ENCODE measurements around the gene NFE2L2.
"Not testable (repeated sequence)": the region's sequence is repeated elsewhere in the genome, so short reads cannot be mapped to it uniquely, and the experiment has no call there.

The NFE2L2 gene

DNA sequence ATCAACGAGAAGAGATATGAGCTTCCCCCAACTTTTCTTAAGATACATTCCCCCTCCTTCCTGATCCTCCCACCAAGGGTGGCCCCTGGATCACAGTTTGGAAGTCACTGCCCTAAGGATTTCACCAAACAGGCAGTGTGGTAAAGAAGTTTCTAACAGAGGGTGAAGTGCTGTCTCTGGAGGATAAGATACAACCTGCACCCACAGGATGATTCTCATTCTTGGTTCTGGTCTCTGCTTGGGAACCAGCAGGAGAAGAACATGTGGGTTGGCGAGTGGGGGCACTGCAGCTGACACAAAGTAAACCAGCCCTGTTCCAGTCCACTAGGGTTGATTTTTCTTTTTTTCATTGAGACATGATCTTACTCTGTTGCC lies 9.3 kb downstream of the NFE2L2 start:
- DNase-seq = no peak

GRCh38 chr2:177254433-177255226 lies 9.9 kb downstream of the NFE2L2 start:
- DNase-seq = no peak

GRCh38 chr2:177253704-177254103 lies 10.8 kb downstream of the NFE2L2 start:
- DNase-seq = no peak

- no peak for DNase-seq
Measured at GRCh38 chr2:177252808-177253531, 11.6 kb downstream of the NFE2L2 start.

- DNase-seq = no peak
Measured at GRCh38 chr2:177251165-177251542, 13.4 kb downstream of the NFE2L2 start.

- DNase-seq = no peak
Measured at GRCh38 chr2:177250461-177250860, 14.1 kb downstream of the NFE2L2 start.

DNA sequence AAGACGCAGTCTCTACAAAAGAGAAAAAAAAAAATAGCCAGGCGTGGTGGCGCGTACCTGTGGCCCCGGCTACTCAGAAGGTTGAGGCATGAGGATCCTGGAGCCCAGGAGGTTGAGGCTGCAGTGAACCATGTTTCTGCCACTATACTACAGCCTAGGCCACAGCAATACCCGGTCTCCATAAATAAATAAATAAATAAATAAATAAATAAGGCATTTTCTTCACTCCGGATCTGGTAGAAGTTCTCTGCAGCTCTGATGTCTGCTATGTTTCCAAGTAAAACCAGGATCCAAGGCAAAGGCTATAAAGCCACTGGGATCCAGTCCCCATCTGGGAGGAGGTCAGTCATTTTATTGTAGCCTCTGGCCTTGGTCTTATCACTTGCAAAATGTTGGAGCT lies 15.5 kb downstream of the NFE2L2 start:
- no peak for DNase-seq

- no peak for DNase-seq
Measured at GRCh38 chr2:177247693-177248262, 16.7 kb downstream of the NFE2L2 start.

DNA sequence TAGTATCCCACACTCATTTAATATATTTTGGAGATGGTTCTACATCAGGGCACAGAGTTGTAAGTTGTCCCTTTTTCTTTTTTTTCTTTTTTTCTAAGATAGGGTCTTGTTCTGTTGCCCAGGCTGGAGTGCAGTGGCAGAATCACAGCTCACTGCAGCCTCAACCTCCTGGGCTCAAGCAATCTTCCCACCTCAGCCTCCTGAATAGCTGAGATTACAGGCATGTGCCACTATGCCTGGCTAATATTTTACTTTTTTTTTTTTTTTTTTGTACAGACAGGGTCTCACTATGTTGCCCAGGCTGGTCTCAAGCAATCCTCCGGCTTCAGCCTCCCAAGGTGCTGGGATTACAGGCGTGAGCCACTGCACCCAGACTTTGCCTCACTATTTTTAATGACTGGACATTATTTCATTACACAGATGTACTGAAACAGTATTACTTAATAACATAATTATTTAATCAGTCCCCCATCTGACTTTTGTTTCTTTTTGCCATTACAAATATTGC lies 17.9 kb downstream of the NFE2L2 start:
- DNase-seq = not testable (repeated sequence)

DNA sequence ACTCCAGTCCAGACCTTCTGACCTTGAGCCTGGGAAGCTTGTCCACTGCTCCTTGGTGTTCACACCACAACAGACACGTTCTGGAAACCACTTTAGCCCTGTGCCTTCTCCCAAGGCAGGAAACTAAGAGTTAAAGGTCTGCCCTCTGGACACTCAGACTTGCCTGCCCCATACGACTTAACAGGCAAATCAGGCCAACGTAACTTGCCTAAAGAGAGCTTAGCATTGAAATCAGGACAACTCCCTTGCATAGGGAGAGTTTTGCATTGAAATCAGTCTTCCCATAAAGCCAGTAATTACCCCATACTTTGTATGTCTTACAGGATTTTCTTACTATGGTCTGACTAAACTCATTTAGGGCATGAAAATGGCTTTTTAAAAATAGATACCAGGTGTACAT lies 18.5 kb downstream of the NFE2L2 start:
- no peak for DNase-seq

- no peak for DNase-seq
Measured at GRCh38 chr2:177245010-177245422, 19.5 kb downstream of the NFE2L2 start.

GRCh38 chr2:177244244-177244771 lies 20.2 kb downstream of the NFE2L2 start:
- DNase-seq = no peak

- DNase-seq = no peak
Measured at GRCh38 chr2:177243476-177243875, 21.1 kb downstream of the NFE2L2 start.

DNA sequence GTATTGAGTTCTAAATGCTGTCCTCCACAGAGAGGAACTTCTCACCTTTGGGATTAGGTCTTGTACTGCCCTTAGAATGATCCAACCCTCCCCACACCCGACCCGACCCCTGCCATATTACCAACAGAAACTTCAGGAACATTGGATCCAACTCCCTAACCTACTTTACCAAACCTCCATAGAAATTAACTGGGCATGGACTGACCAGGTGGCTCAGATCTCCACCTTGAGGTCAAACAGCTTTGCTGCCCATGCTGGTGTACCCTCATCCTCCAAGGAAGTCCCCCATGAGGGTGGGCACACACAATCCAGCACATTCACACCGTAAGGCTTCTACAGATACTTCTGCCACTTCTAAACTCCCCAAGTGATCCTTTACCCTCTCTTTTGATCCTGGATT lies 21.5 kb downstream of the NFE2L2 start:
- DNase-seq = no peak

DNA sequence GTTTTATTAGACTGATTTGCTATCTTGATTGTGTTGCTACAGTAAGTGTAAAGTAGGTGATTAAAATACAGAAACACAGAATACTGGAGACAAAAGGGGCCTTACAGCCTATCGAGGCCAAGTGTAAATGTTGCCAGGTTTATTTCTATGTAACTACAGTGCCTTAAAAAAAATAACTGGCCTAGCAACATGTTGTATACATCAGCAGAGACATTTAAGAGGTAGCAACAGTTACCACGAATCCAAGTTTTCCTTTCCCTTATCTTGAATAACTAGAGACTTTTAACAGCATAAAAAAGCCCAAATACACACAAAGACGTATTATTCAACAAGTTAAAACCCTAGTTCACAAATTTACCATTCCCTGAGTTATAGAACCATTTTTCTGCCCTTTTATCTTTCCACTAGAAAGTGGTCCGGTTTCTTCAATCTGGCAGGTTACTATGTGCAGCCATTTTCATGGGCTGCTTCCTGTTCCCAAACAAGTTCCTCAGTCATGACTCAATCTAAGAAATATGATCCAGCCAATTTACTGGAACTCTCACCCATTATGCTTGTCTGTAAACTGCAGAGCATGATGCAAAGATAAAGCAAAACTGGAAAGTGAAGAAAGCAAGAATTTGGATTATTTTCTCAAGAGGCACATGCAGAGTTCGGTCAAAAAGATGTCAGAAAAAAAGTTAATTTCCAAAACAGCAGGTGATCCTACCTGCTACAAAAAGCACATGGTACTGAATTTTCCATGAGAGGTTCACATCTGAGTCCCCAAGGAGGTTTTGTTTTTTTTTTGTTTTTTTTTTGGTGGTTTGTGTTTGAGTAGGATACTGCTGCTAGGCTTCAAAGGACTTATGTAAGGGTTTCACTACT lies 22.2 kb downstream of the NFE2L2 start:
- DNase-seq = no peak

DNA sequence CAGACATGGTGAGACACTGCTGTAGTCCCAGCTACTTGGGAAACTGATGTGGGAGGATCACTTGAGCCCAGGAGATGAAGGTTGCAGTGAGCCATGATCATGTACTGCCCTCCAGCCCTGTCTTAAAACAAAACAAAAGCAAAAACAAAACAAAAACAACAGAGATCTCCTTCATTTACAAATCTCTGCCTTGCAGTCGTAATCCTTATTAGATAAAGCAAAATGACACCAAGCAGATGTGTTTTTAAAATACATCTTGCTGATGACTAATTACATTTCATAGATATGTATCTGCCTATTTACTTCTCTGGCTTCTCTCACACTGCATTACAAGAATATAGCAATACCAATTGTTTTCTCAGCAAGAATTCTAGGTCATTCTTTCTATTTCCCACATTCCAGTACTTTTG lies 22.8 kb downstream of the NFE2L2 start:
- no peak for DNase-seq

GRCh38 chr2:177239932-177240630 lies 24.4 kb downstream of the NFE2L2 start:
- no peak for DNase-seq

GRCh38 chr2:177239053-177239452 lies 25.5 kb downstream of the NFE2L2 start:
- no peak for DNase-seq

DNA sequence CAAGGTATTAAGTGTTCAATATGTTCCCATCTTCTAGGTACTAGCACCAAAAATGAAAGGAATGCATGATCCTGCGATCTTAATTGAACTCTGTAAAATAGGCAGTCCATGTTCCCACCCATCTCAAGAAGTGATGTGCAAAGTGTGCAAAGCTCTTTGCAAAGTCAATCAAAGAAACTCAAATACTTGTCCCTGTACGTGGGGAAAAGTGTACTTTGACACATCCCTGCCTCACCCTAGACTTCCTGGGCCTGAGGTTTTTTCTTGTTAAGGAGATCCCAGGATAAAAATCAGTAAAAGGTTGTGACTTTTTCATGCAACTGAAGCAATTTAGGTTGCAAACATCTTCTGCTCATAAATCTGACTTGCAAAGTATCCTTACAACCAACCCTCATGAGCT lies 26.6 kb downstream of the NFE2L2 start:
- DNase-seq = no peak

DNA sequence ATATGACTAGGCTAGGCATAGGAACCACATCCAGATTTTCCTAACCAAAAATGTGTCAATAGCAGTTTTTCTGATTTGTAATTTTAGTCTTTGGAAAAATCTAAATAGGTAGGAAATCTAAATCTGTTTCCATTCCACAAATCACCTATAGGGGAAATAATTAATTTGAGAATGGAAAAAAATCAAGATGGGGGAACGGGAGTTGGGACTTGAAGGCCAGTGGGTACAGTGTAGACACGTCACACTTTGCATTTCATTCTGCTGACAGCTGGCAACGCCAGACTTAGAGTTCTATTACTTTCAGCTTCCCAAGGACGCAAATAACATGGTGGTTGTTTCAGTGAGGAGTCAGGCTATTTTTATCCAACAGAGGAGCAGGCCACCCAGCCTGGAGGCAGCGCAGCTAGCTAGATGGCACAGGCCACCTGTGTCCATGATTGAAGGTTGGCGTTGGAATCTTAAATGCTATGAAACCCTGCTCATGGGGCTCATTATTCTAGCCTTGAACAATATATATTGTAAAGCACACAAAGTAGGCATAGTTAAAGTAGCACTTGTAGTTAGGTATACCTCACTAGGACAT lies 28.6 kb downstream of the NFE2L2 start:
- DNase-seq = no peak

- no peak for DNase-seq
Measured at GRCh38 chr2:177234267-177234666, 30.3 kb downstream of the NFE2L2 start.

Measured in activated effector memory CD4-positive, alpha-beta T cell treated with anti-CD3 and anti-CD28 coated beads, Interleukin-2, amount 50 U/mL, for 16 hours (primary cell).